ENCODE measurements around the gene OR12D1. TPM values are rescaled to one million over a fixed set of nuclear protein-coding genes. Genes with fewer than 3 reads are reported as not detected.

OR12D1 gene
- not detected for total RNA-seq

DNA sequence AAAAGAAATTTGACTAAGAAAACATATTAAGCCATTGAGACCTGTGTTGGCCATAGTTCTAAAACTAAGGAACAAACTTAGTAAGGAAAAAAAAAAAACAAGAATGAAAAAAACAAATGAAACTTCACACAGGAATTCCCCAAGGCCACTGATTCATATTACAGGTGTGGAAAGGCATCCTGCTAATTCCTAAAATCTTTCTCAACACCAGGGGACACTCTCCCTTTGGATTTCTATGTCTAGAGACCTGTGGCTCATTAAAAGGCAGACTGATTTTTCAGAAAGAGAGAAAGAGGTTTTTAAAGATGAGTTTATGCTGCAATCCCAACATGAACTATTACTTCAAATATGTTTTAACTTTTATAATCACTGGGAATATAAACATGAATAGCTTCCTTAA is at the start of gene OR12D1:
Gene OR12D1, plus strand, starts transcription at position 341 of the 400 bp plus-strand sequence.
- no peak for ATAC-seq (ENCODE audit: low FRiP score in 2 of 2)
- TF ChIP-seq CTCF (IDR thresholded peaks at IDR 0.05) (no peak), POLR2AphosphoS5 (IDR thresholded peaks at IDR 0.05) (no peak), POLR2A (IDR thresholded peaks at IDR 0.05) (no peak), EP300 (IDR thresholded peaks at IDR 0.05) (no peak)
- no peaks in the 10 kb centered on the region for H3K27me3 ChIP-seq
- H3K36me3 ChIP-seq: no peaks in the 10 kb centered on the region
- DNase-seq: no peak
- H3K27ac ChIP-seq: no peak within 1 kb of the TSS
- no peak within 1 kb of the TSS for H3K4me3 ChIP-seq
- no peaks in the 10 kb centered on the region for H3K4me1 ChIP-seq
- H3K9me3 ChIP-seq: no peaks in the 10 kb centered on the region

GRCh38 chr6:29368765-29369164 is 46.0 kb upstream of the OR12D1 start, which contains the start of gene OR5V1:
OR5V1 (minus strand) TSS chr6:29368865; CDS start chr6:29356195, 12,670 bp downstream.
- Histone ChIP-seq H3K27ac (no peak within 1 kb of the TSS), H3K27me3 (no peaks in the 10 kb centered on the region), H3K4me1 (no peaks in the 10 kb centered on the region), H3K36me3 (no peaks in the 10 kb centered on the region), H3K4me3 (no peak within 1 kb of the TSS), H3K9me3 (no peaks in the 10 kb centered on the region)
- no peak for TF ChIP-seq POLR2A (IDR thresholded peaks at IDR 0.05)
- no peak for DNase-seq
- ATAC-seq (ENCODE audit: low FRiP score in 2 of 2): no peak
- WGBS, 2 donors: 81 to 86% methylated on average over 3 of the region's 3 CpGs

DNA sequence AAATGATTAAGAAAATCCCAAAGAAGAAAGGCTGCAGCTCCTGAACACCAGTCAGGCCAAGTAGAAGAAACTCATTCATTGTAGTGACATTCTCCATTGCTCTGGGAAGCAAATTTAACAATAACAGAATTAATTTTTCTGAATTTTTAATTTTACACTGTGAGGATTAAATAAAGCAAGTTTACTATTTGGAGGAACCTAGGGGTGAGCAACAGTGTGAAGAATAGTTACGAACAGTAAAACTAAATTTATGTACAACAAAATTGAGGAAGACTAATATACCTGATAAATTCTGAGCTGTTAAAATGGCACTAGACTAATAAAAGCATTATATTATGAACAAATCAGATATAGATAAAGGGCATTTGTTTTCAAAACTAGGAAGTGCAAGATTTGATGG is 39.5 kb upstream of the OR12D1 start, which contains the start of gene OR12D3:
Gene OR12D3, minus strand, starts transcription at position 101 of the 400 bp plus-strand sequence. Its CDS starts 4 bp downstream, at position 97.
- Histone ChIP-seq H3K36me3 (no peaks in the 10 kb centered on the region), H3K27ac (no peak within 1 kb of the TSS), H3K4me1 (no peaks in the 10 kb centered on the region), H3K27me3 (no peaks in the 10 kb centered on the region), H3K4me3 (no peak within 1 kb of the TSS), H3K9me3 (no peaks in the 10 kb centered on the region)
- 90 to 93% methylated on average over 1 of the region's 1 CpG for WGBS, 2 donors
- TF ChIP-seq CTCF (IDR thresholded peaks at IDR 0.05) (no peak), POLR2AphosphoS5 (IDR thresholded peaks at IDR 0.05) (no peak), EP300 (IDR thresholded peaks at IDR 0.05) (no peak), POLR2A (IDR thresholded peaks at IDR 0.05) (no peak)
- no peak for ATAC-seq (ENCODE audit: low FRiP score in 2 of 2)
- DNase-seq: no peak

GRCh38 chr6:29376003-29376402 is 38.7 kb upstream of the OR12D1 start:
- no peak for ATAC-seq (ENCODE audit: low FRiP score in 2 of 2)
- H3K4me3 ChIP-seq: no peak overlapping the region
- H3K36me3 ChIP-seq: no peaks in the 10 kb centered on the region
- H3K9me3 ChIP-seq: no peaks in the 10 kb centered on the region
- no peak for TF ChIP-seq EP300 (IDR thresholded peaks at IDR 0.05)
- no peak for TF ChIP-seq CTCF (IDR thresholded peaks at IDR 0.05)
- H3K27me3 ChIP-seq: no peaks in the 10 kb centered on the region
- no peak for DNase-seq
- H3K4me1 ChIP-seq: no peaks in the 10 kb centered on the region
- H3K27ac ChIP-seq: no peak overlapping the region

- no peak for TF ChIP-seq POLR2A (IDR thresholded peaks at IDR 0.05)
- no peak for TF ChIP-seq EP300 (IDR thresholded peaks at IDR 0.05)
- TF ChIP-seq CTCF (IDR thresholded peaks at IDR 0.05): no peak
- no peak for TF ChIP-seq POLR2AphosphoS5 (IDR thresholded peaks at IDR 0.05)
- DNase-seq (no peak), ATAC-seq (ENCODE audit: low FRiP score in 2 of 2) (no peak)
- Histone ChIP-seq H3K27me3 (no peaks in the 10 kb centered on the region), H3K4me3 (no peak overlapping the region), H3K4me1 (no peaks in the 10 kb centered on the region), H3K36me3 (no peaks in the 10 kb centered on the region), H3K27ac (no peak overlapping the region), H3K9me3 (no peaks in the 10 kb centered on the region)
- 51 to 64% methylated on average over 4 of the region's 4 CpGs for WGBS, 2 donors
Measured at GRCh38 chr6:29388533-29388932, 26.2 kb upstream of the OR12D1 start.

Measured in upper lobe of left lung (tissue), 6 donors.